ENCODE data around the gene SNRPA. TPM values are rescaled to one million over a fixed set of nuclear protein-coding genes. Genes with fewer than 3 reads are reported as not detected.
"Not testable (repeated sequence)": the region's sequence is repeated elsewhere in the genome, so short reads cannot be mapped to it uniquely, and the experiment has no call there.

Gene SNRPA
- polyA plus RNA-seq, 3 donors, result 95.6 to 114 (median 103) TPM

GRCh38 chr19:40810649-40811408, 59.8 kb downstream of the SNRPA start:
- peak; percentile 53 to 74 (median 64) for DNase-seq (ENCODE audit: low read depth in 3 of 3, low spot score in 2 of 3)

GRCh38 chr19:40811478-40812341, 60.7 kb downstream of the SNRPA start:
- DNase-seq (ENCODE audit: low read depth in 3 of 3, low spot score in 2 of 3), result no peak

- not testable (repeated sequence) for DNase-seq (ENCODE audit: low read depth in 3 of 3, low spot score in 2 of 3)
These were observed 61.6 kb downstream of the SNRPA start for GRCh38 chr19:40812571-40812970.

GRCh38 chr19:40813182-40813581, 62.2 kb downstream of the SNRPA start:
- DNase-seq (ENCODE audit: low read depth in 3 of 3, low spot score in 2 of 3), result no peak

Other genes starting within 250 kb of the SNRPA start
- 10 to 100 TPM; 31.2 to 43.4 (median 40.5) TPM for gene SHKBP1, start 174.3 kb upstream of the SNRPA start, polyA plus RNA-seq (ENCODE audit: insufficient read length in 3 of 3)
- gene LTBP4, start 149.8 kb upstream of the SNRPA start, polyA plus RNA-seq (ENCODE audit: insufficient read length in 3 of 3), result 100 to 1,000 TPM; 146 to 189 (median 159) TPM
- 1 to 10 TPM; 8.0 to 9.5 (median 8.6) TPM for gene NUMBL, start 60.6 kb upstream of the SNRPA start, polyA plus RNA-seq (ENCODE audit: insufficient read length in 3 of 3)
- 10 to 100 TPM; 30.3 to 32.6 (median 30.9) TPM for gene COQ8B, start 34.3 kb upstream of the SNRPA start, polyA plus RNA-seq (ENCODE audit: insufficient read length in 3 of 3)
- gene ITPKC, start 34.1 kb upstream of the SNRPA start, polyA plus RNA-seq (ENCODE audit: insufficient read length in 3 of 3), result 10 to 100 TPM; 13.3 to 15.5 (median 13.5) TPM
- gene ACTMAP, start 726 bp upstream of the SNRPA start, polyA plus RNA-seq (ENCODE audit: insufficient read length in 3 of 3), result 10 to 100 TPM; 13.6 to 14.0 (median 13.6) TPM
- gene MIA, start 24.3 kb downstream of the SNRPA start, polyA plus RNA-seq (ENCODE audit: insufficient read length in 3 of 3), result 1 to 10 TPM in 1 of 3 donors, under 1 TPM in 2; 0.31 to 1.6 (median 0.69) TPM
- 1 to 10 TPM; 7.5 to 9.0 (median 8.8) TPM for gene RAB4B, start 27.0 kb downstream of the SNRPA start, polyA plus RNA-seq (ENCODE audit: insufficient read length in 3 of 3)
- gene EGLN2, start 48.0 kb downstream of the SNRPA start, polyA plus RNA-seq (ENCODE audit: insufficient read length in 3 of 3), result 10 to 100 TPM; 61.8 to 66.8 (median 63.3) TPM
- under 1 TPM in 1 of 3 donors, not detected in 2; 0.14 TPM for gene CYP2A6, start 99.2 kb downstream of the SNRPA start, polyA plus RNA-seq (ENCODE audit: insufficient read length in 3 of 3)
- under 1 TPM in 1 of 3 donors, not detected in 2; 0.19 TPM for gene CYP2A7, start 131.0 kb downstream of the SNRPA start, polyA plus RNA-seq (ENCODE audit: insufficient read length in 3 of 3)
- 1 to 10 TPM; 2.0 to 2.8 (median 2.1) TPM for gene CYP2B6, start 240.1 kb downstream of the SNRPA start, polyA plus RNA-seq (ENCODE audit: insufficient read length in 3 of 3)